ENCODE data around the gene SLC30A9.

- TF ChIP-seq, protein P1, sequence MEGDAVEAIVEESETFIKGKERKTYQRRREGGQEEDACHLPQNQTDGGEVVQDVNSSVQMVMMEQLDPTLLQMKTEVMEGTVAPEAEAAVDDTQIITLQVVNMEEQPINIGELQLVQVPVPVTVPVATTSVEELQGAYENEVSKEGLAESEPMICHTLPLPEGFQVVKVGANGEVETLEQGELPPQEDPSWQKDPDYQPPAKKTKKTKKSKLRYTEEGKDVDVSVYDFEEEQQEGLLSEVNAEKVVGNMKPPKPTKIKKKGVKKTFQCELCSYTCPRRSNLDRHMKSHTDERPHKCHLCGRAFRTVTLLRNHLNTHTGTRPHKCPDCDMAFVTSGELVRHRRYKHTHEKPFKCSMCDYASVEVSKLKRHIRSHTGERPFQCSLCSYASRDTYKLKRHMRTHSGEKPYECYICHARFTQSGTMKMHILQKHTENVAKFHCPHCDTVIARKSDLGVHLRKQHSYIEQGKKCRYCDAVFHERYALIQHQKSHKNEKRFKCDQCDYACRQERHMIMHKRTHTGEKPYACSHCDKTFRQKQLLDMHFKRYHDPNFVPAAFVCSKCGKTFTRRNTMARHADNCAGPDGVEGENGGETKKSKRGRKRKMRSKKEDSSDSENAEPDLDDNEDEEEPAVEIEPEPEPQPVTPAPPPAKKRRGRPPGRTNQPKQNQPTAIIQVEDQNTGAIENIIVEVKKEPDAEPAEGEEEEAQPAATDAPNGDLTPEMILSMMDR (IDR thresholded peaks at IDR 0.05), result peak; percentile 20; the same call in 1 of the 2 replicates
- peak; percentile 88 for TF ChIP-seq POLR2AphosphoS5 (IDR thresholded peaks at IDR 0.05; ENCODE audit: low read depth, low read length)
- no peak for TF ChIP-seq TCF7L2 (IDR thresholded peaks at IDR 0.05; ENCODE audit: low read depth, low read length)
- TF ChIP-seq, protein P2, sequence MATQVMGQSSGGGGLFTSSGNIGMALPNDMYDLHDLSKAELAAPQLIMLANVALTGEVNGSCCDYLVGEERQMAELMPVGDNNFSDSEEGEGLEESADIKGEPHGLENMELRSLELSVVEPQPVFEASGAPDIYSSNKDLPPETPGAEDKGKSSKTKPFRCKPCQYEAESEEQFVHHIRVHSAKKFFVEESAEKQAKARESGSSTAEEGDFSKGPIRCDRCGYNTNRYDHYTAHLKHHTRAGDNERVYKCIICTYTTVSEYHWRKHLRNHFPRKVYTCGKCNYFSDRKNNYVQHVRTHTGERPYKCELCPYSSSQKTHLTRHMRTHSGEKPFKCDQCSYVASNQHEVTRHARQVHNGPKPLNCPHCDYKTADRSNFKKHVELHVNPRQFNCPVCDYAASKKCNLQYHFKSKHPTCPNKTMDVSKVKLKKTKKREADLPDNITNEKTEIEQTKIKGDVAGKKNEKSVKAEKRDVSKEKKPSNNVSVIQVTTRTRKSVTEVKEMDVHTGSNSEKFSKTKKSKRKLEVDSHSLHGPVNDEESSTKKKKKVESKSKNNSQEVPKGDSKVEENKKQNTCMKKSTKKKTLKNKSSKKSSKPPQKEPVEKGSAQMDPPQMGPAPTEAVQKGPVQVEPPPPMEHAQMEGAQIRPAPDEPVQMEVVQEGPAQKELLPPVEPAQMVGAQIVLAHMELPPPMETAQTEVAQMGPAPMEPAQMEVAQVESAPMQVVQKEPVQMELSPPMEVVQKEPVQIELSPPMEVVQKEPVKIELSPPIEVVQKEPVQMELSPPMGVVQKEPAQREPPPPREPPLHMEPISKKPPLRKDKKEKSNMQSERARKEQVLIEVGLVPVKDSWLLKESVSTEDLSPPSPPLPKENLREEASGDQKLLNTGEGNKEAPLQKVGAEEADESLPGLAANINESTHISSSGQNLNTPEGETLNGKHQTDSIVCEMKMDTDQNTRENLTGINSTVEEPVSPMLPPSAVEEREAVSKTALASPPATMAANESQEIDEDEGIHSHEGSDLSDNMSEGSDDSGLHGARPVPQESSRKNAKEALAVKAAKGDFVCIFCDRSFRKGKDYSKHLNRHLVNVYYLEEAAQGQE (IDR thresholded peaks at IDR 0.05; ENCODE audit: insufficient read depth in 1 of 2, low read depth in 2 of 2, low read length in 1 of 2), result no peak
Observed at GRCh38 chr4:41990365-41991111, at the start of gene SLC30A9.
